NB4 (cell line): ENCODE data around the gene RAMP3.

Experiments
- DNase-seq: peaks from one replicate; pipeline ENCODE4 v3.0.0; 2010; ENCODE audit warnings: low read depth
- H3K4me3 ChIP-seq: one replicate; pipeline ENCODE4 v1.5.1; 2011; ENCODE audit warnings: mild to moderate bottlenecking, low read depth, low read length, moderate library complexity
- MYC ChIP-seq: IDR thresholded peaks from 2 replicates; pipeline ENCODE4 v1.6.1; 2011; ENCODE audit warnings: low read depth, low read length
- POLR2A ChIP-seq: IDR thresholded peaks from 2 replicates; pipeline ENCODE4 v1.6.1; 2011; ENCODE audit warnings: mild to moderate bottlenecking; ENCODE audit not compliant: insufficient read length; ENCODE audit errors: extremely low read depth
- TF ChIP-seq, protein P1 (sequence below): IDR thresholded peaks from 2 replicates; pipeline ENCODE4 v1.6.1; 2011; ENCODE audit warnings: low read depth, low read length
- TF ChIP-seq, protein P2 (sequence below): IDR thresholded peaks from one replicate; pipeline ENCODE4 v1.5.1; 2012; ENCODE audit warnings: low read depth, low read length

The RAMP3 gene

DNA sequence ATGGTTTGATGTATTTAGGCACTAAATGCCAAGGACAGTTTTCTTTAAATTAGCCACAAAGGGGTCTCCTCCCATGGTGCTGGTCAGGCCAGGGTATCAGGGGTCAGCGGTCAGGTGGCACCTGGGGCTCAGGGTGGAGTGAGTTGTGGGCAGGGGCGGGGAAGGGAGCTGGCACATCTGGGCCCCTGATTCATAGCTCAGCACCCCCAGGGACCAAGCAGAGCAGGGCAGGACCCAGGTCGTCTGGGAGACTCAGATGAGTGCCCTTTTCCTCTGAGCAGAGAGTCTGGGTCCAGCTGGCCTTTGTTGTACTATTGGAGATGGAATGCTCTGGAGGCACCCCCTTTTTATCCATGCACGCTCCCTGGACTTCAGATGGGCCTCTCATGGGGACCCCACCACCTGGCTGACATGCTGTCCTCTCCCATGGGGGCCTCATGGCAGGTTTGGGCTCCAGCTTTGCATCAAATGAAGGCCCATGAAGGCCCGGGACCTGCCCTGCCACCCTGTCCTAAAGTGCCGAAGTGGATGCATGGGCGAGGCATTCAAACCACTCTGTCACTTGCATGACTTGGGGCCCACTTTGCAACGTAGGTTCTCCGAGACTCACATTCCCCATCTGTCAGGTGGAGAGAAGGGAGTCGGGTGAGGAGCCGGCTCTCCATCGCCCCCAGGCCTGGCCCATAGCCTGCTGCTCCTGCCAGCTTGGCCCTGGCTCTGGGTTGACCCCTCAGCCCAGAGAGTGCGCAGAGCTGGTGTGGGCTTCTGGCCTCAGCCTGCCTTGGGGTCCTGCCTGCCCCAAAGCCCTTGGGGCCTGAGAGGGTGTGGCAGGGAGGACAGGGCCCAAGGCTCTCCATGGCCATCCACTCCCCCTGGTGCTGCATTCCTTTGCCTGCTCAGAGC is 66.4 kb downstream of the RAMP3 start:
- TF ChIP-seq, protein P1, sequence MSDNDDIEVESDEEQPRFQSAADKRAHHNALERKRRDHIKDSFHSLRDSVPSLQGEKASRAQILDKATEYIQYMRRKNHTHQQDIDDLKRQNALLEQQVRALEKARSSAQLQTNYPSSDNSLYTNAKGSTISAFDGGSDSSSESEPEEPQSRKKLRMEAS = no peak
- TF ChIP-seq POLR2A (no peak), MYC (no peak)
- TF ChIP-seq, protein P2, sequence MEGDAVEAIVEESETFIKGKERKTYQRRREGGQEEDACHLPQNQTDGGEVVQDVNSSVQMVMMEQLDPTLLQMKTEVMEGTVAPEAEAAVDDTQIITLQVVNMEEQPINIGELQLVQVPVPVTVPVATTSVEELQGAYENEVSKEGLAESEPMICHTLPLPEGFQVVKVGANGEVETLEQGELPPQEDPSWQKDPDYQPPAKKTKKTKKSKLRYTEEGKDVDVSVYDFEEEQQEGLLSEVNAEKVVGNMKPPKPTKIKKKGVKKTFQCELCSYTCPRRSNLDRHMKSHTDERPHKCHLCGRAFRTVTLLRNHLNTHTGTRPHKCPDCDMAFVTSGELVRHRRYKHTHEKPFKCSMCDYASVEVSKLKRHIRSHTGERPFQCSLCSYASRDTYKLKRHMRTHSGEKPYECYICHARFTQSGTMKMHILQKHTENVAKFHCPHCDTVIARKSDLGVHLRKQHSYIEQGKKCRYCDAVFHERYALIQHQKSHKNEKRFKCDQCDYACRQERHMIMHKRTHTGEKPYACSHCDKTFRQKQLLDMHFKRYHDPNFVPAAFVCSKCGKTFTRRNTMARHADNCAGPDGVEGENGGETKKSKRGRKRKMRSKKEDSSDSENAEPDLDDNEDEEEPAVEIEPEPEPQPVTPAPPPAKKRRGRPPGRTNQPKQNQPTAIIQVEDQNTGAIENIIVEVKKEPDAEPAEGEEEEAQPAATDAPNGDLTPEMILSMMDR = no peak
- no peak for DNase-seq
- H3K4me3 ChIP-seq = no peak overlapping the region

DNA sequence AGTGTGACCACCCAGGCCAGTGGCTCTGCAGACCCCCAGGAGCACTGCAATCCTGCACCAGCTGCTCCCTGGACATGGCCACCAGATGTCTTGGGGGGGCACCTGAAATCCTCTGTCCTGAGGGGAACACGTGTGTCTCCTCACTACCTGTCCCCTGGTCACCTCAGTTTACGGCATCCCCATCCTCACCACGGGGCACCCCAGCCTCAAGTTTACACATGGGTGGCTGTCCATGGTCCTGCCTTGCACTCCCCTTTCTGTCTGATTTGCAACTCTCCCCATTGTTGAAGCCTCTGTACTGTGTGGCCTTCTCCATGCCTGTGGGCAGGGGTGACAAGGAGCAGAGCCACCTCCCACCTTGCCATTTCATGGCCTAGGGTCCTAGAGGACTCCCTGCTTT is 67.2 kb downstream of the RAMP3 start:
- peak; percentile 44 for DNase-seq

DNA sequence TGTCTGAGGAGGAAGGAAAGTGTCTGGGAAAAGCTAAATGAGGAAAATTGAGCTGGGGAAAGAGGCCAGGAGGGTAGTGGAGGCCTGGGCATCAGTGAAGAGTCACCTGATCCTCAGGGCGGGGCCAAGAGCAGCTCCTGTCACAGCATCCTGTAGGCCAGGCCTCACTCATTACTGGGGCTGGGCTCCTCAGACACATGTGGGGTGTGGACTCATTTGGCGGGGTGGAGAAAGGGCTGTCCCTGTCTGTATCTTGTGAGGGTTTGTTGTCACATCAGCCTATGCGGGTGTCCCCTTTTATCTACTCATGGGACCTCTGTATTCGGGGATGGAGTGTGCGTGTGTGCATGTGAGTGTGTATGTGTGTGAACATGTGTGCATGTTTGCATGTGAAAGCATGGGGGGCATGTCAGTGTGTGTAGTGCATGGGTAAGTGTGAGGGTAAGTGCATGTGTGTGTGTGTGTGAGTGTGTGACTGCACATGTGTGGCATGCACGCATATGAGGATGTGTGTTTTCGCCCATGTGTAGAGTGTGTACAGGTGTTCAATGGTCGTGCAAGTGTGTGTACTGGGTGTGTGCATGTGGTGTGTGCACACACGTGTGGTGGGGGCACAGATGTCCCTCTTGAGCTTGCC is 67.8 kb downstream of the RAMP3 start:
- DNase-seq = no peak
- no peak for TF ChIP-seq MYC
- TF ChIP-seq, protein P1 = no peak
- TF ChIP-seq, protein P2 = no peak
- no peak for TF ChIP-seq POLR2A
- no peak overlapping the region for H3K4me3 ChIP-seq

More for the DNA sequence above, 67.2 kb downstream of the RAMP3 start:
- TF ChIP-seq, protein P1 = peak; percentile 76
- TF ChIP-seq MYC (no peak), POLR2A (no peak)
- TF ChIP-seq, protein P2 = no peak
- no peak overlapping the region for H3K4me3 ChIP-seq

DNA sequence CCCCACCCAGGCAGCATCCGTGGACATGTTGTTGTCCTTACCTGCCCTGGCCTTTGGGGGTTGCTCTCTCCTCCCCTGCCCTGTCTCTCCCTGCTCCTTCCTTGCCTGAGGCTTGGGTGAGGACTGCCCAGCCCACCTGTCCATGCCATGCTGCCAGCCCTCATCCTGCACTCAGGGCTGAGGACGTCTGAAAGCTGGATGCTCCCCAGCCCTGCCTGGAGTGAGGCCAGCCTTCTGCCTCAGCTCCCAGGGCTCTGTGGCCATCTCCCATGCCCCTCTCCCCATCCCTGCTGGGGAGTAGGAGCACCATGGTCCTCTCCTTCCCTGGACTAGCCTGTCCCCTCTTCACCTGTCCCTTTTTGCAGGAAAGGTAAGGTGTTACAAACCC is 68.4 kb downstream of the RAMP3 start:
- no peak for DNase-seq
- H3K4me3 ChIP-seq = no peak overlapping the region
- TF ChIP-seq, protein P1 = no peak
- no peak for TF ChIP-seq MYC
- TF ChIP-seq POLR2A = no peak
- TF ChIP-seq, protein P2 = no peak

DNA sequence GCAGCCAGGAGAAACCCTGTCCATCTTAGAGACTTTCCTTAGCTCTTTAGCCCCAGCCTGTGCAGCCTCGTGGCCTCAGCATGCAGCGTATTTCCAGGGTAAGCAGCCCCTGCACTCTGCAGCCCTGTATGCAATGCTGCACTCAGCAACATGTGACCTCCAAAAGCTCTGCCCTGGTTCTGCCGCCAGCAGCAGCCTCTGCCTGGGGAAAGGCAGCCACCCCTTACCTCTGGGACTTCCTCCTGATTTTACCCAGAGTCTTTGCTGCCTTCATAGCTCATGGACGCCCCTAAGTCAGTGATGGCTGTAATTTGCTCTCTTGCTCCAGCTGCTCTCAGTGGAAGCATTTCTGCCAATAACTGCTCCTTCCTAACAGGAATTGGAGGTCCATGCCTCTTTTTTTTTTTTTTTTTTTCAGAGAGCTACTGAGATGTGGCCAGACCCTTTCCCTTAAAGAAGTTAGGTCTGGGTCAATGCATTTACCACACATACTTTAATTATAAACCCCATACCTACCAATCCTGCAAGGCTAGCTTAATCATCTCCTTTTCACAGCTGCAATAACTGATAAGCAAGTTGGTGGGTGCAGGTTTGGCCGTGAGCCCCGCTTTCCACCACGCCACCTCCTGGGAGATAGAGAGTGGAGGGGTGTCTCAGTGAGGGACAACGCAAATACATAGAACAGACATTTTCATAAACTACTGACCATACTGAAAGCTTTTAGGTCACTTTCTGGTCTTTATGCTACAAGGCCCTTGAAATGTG is 71.7 kb downstream of the RAMP3 start:
- DNase-seq = no peak
- TF ChIP-seq MYC (no peak), POLR2A (no peak)
- TF ChIP-seq, protein P1 = no peak
- TF ChIP-seq, protein P2 = no peak
- no peak overlapping the region for H3K4me3 ChIP-seq
